Lung (tissue), 12 donors: Measurements from ENCODE around the gene ZNF91. TPM values are rescaled to one million over a fixed set of nuclear protein-coding genes. Genes with fewer than 3 reads are reported as not detected.

Source experiments
- ATAC-seq: fragments of 200-7000 bp; cut with Tn5 transposase; one replicate; pipeline ENCODE4 v1.9.1; 2020; ENCODE audit warnings: moderate number of reproducible peaks; ENCODE audit not compliant: insufficient read depth, low FRiP score
- DNase-seq, 3 donors: peaks; one replicate each; pipeline ENCODE4 v3.0.0-alpha.2; 2013 to 2017
- H3K27ac ChIP-seq, 2 donors: one replicate each; pipeline ENCODE4 v1.5.1; 2013; ENCODE audit warnings: mild to moderate bottlenecking in 2 of 2, moderate library complexity in 2 of 2, control low read depth in 1 of 2, inconsistent platforms in 1 of 2, low read depth in 1 of 2, low read length in 1 of 2
- H3K27me3 ChIP-seq, 3 donors: one replicate each; pipeline ENCODE4 v1.5.1; 2013; ENCODE audit warnings: low read length in 2 of 3; ENCODE audit not compliant: control insufficient read depth in 3 of 3, insufficient read depth in 3 of 3
- H3K36me3 ChIP-seq, 4 donors: one replicate each; pipeline ENCODE4 v1.5.1; 2013; ENCODE audit warnings: low read length in 4 of 4, mild to moderate bottlenecking in 1 of 4, moderate library complexity in 1 of 4; ENCODE audit not compliant: control insufficient read depth in 4 of 4, insufficient read depth in 4 of 4
- H3K4me1 ChIP-seq, 5 donors: one replicate each; pipeline ENCODE4 v1.5.1; 2013; ENCODE audit warnings: low read length in 5 of 5, mild to moderate bottlenecking in 2 of 5, moderate library complexity in 1 of 5; ENCODE audit not compliant: control insufficient read depth in 5 of 5, insufficient read depth in 5 of 5
- H3K4me3 ChIP-seq: one replicate; pipeline ENCODE4 v1.5.1; 2013; ENCODE audit warnings: mild to moderate bottlenecking, control low read depth, moderate library complexity
- H3K9ac ChIP-seq, 2 donors: one replicate each; pipeline ENCODE4 v1.5.1; 2013; ENCODE audit warnings: low read length in 2 of 2, control low read depth in 1 of 2; ENCODE audit not compliant: insufficient read depth in 1 of 2
- H3K9me3 ChIP-seq, 4 donors: one replicate each; pipeline ENCODE4 v1.5.1; 2013; ENCODE audit warnings: low read length in 3 of 4, mild to moderate bottlenecking in 1 of 4, moderate library complexity in 1 of 4; ENCODE audit not compliant: control insufficient read depth in 4 of 4, insufficient read depth in 3 of 4
- CTCF ChIP-seq: IDR thresholded peaks from 2 replicates; pipeline ENCODE4 v1.5.1; 2012; ENCODE audit warnings: mild to moderate bottlenecking; ENCODE audit errors: control extremely low read depth, extremely low read depth
- WGBS, 2 donors: extraction: QIAGEN DNeasy Blood & Tissue Kit; methylation state at CpG; one replicate each; pipeline ENCODE4 v1.1.7; 2013; 5-methylcytosine and 5-hydroxymethylcytosine counted together
- polyA plus RNA-seq, 2 donors: library from polyadenylated mRNA; stranded (reverse); fragments of 200-250 nt; gene quantifications; one replicate each; pipeline ENCODE4 v1.2.1, GENCODE V29; 2013
- total RNA-seq, 2 donors: library from RNA; depleted of rRNA in 1 of 2; stranded (reverse); fragments of >200 nt in 1 of 2; gene quantifications; one replicate each; pipeline ENCODE4 v1.2.1, GENCODE V29; 2014 to 2021
- donor health status: control.
- donor health status: control.
- donor health status: Bipolar disorder and iron deficiency.
- donor health status: healthy.
- donor health status: DM: yes; HTN: yes; CAD: no.

ZNF91 gene
- total and polyA plus RNA-seq, 4 donors = 5.0 to 172 (median 24.8) TPM

- no peak for TF ChIP-seq CTCF
- no peak overlapping the region for H3K9ac ChIP-seq
- no peaks in the 10 kb centered on the region for H3K4me1 ChIP-seq
- H3K27me3 ChIP-seq = no peaks in the 10 kb centered on the region
- DNase-seq (no peak), ATAC-seq (no peak)
- WGBS, 2 donors = 81 to 93% methylated on average over 2 of the region's 2 CpGs
- H3K9me3 ChIP-seq = peaks cover 0 to 15% (median 4%) of the 10 kb centered on the region in 4 donors
- no peak overlapping the region for H3K4me3 ChIP-seq
- peaks cover 0 to 2% (median 0%) of the 10 kb centered on the region in 4 donors for H3K36me3 ChIP-seq
- no peak overlapping the region for H3K27ac ChIP-seq
These were observed 82.1 kb downstream of the ZNF91 start for GRCh38 chr19:23313196-23313595.

GRCh38 chr19:23312515-23312914 lies 82.8 kb downstream of the ZNF91 start:
- ATAC-seq (no peak), DNase-seq (no peak)
- no peak overlapping the region for H3K4me3 ChIP-seq
- no peaks in the 10 kb centered on the region for H3K4me1 ChIP-seq
- H3K27ac ChIP-seq = no peak overlapping the region
- no peak overlapping the region for H3K9ac ChIP-seq
- TF ChIP-seq CTCF = no peak
- peaks cover 0 to 2% (median 0%) of the 10 kb centered on the region in 4 donors for H3K36me3 ChIP-seq
- no peaks in the 10 kb centered on the region for H3K27me3 ChIP-seq
- 59 to 62% methylated on average over 1 of the region's 1 CpG for WGBS, 2 donors
- peaks cover 0 to 12% (median 2%) of the 10 kb centered on the region in 4 donors for H3K9me3 ChIP-seq

- Histone ChIP-seq H3K36me3 (peaks cover 0 to 2% (median 0%) of the 10 kb centered on the region in 4 donors), H3K4me3 (no peak overlapping the region), H3K9ac (no peak overlapping the region), H3K4me1 (no peaks in the 10 kb centered on the region), H3K27me3 (no peaks in the 10 kb centered on the region), H3K27ac (no peak overlapping the region), H3K9me3 (peaks cover 0 to 16% (median 2%) of the 10 kb centered on the region in 4 donors)
- no peak for TF ChIP-seq CTCF
- WGBS, 2 donors = 80 to 83% methylated on average over 3 of the region's 3 CpGs
- DNase-seq (no peak), ATAC-seq (no peak)
These were observed 83.7 kb downstream of the ZNF91 start for GRCh38 chr19:23311551-23311950.

GRCh38 chr19:23310729-23311211 lies 84.5 kb downstream of the ZNF91 start:
- Histone ChIP-seq H3K27ac (no peak overlapping the region), H3K4me1 (no peaks in the 10 kb centered on the region), H3K9ac (no peak overlapping the region), H3K4me3 (no peak overlapping the region), H3K9me3 (peaks cover 0 to 13% (median 2%) of the 10 kb centered on the region in 4 donors), H3K27me3 (no peaks in the 10 kb centered on the region), H3K36me3 (peaks cover 0 to 2% (median 0%) of the 10 kb centered on the region in 4 donors)
- ATAC-seq (no peak), DNase-seq (no peak)
- TF ChIP-seq CTCF = no peak
- 90 to 91% methylated on average over 2 of the region's 2 CpGs for WGBS, 2 donors
